Germinal center (tissue), 1 donor: ENCODE results near the gene DRD3.

Experiments
- DNase-seq: peaks from one replicate; pipeline ENCODE4 v3.0.0; 2012; ENCODE audit warnings: mixed read lengths, low spot score

DRD3 gene

DNA sequence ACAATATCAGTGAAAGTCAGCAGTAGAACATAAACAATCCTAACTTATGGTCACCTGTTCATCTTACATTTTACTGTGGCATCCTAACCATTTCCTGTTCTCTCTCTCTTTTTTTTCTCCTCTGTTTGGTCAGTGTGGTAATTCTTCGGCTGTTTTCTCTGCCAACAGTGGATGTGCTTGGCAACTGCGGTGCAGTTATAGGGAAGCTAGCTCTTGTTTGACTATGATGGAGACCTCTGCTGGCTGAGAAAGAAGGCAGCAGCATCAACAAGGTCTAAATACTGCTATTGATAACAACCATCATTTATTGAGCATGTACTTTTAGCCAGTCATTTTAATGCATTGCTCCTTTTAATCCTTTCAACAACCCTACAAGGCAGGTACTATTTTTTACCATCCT lies 723 bp upstream of the DRD3 start:
- DNase-seq = peak; percentile 11

DNA sequence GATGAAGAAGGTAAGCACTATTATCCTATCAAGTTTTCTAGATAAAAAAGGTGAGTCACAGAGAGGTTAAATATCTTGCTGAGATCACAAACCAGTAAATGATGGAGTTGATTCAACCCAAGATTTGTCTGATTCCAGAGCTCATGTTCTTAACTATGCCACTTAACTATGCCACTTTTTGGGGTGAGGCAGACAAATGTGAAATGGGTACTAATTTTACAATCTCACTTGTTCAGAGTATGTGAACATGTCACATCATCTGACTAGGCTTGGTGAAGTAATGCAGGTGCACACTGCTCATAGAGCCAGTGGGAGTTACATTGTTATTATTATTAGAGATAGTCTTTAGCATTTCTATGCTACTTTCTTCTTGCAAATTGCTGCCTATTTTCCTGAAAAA lies 2.0 kb downstream of the DRD3 start:
- no peak for DNase-seq

DNA sequence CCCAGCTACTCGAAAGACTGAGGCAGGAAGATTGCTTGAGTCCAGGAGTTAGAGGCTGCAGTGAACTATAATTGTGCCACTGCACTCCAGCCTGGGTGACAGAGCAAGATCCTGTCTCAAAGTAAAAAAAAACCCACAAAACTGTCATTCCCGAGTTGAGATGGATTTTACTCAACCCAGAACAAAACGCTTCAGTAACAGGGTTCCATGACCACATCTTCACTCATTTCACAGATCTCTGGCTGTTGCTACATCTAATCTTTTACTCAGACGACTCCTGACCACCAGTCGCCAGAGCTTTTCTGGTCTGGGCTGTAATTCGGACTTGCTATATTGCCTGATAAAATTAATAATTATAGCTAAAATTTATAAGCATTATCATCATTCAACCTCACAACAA lies 2.4 kb downstream of the DRD3 start:
- DNase-seq = no peak

DNA sequence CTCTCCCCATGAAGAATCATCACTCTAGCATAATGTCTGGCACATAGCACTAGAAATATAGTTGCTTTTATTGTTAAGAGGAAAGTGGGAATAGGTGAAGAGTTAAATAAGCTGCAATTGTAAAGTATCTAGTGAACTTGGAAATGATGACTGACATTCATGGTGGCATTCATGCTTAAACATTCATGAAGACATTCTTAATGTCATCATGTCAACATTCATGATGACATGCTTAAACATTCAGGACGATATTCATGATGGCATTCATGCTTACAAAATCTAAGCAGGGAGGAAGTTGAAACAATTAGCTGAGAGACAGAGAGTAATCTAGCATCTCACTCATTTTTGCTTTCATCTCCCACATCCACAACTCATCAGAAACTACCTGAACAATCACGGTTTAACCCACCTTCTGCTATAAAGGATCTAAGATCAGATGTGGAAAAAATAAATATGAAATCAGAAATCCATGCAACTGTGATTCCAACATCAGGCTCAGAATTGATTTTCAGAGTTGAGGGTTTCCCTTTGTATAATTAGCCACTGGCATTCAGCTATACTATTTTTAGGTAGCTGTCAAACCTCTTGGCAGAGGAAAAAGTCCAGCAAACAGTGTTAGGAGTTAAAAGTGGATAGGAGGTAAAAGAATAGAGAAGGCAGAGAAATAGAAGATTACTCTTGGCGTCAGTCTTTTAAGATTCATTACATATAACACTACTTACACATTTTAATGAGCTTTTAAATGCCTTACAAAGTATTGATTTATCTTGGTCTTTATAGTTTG lies 3.5 kb downstream of the DRD3 start:
- DNase-seq = no peak

DNA sequence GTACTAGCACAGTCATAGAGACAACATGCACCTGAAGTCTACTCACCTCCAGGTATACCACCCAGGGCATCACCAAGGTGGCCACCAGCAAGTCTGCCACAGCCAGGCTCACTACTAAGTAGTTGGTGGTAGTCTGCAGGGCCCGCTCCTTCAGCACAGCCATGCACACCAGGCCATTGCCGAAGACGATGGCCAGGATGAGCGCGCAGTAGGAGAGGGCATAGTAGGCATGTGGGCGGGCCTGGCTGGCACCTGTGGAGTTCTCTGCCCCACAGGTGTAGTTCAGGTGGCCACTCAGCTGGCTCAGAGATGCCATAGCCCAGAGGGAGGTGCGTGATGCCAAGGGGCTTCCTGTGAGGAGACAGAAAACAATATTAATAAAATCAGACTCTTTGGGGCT lies 7.2 kb downstream of the DRD3 start:
- no peak for DNase-seq

DNA sequence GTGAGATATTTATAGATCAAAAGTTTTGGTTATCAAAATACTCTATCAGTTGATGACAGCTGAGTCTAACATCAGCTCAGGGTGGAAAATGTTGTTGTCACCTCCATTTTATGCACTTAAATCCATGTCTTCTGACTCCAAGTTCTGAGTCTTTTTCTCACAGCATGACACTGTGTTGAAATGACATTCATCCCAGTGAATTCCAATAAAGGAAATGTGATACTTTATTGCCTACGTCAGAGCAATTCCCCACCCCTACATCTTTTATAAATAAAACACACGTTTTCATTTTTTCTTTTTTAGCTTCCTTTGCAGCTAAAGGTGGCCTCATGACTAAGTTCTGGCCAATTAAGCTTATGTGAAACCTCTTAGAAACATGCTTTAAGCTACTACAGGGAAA lies 10.7 kb downstream of the DRD3 start:
- no peak for DNase-seq

DNA sequence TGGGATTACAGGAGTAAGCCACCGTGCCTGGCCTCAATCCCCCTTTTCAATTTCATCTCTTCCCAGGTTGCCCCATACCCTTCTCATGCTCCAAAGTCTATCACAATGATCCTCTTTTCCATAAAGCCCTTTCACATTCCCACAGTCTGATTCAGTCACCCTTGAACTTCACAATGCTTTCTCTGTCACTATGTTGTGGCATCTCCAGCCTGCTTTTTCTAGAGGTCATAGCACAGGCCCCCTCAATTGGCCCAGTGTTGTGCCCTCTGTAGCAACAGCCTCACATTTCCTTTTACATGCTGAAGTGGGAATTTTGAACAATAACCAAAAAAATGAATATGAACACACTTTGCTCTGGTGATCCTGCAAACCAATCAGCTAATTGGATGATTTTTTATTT lies 21.5 kb downstream of the DRD3 start:
- DNase-seq = no peak

DNA sequence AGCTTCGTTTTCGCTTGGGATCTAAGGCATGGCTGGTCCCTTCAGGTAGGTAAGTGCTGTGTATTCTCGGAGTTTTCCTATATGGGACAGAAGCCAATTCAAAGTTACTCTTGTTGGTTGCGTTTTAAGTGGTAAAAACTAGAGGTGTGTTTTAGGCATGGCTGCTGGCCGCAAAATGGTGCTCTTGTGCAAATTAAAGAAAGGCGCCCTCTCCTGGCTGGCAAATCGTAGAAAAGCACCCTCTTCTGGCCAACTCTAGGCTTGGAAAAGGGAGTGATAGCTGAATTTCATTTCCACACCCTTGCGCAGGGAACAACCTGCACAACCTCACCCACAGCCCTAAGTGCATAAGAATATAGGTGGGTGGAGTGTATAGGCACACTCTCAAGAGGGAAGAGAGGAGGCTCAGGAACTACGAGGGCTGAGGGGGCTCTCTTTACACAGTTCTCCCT lies 23.5 kb downstream of the DRD3 start:
- peak; percentile 22 for DNase-seq

DNA sequence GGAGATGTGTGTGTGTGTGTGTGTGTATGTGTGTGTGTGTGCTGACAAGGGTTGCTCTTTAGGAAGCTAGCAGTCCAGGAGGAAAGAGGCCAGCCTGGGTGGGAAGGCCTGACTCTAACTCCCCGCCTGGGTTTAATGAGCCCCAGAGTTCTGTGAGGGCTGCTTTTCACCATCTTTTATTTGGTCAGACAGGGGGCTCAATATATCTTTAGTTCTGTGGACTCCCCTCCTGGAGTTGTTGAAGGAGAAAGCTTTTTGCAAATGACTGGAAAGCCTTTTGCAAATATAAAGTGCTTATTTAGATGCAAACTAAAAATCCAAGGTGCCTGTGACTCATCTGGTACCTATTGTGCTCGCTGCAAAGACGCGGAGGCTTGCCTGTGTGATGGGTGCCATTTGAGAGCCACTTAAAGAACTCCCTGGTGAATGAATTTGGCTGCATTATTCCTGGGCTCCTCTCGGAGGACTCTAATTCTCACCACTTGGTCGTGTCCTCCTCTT lies 24.5 kb downstream of the DRD3 start:
- no peak for DNase-seq

DNA sequence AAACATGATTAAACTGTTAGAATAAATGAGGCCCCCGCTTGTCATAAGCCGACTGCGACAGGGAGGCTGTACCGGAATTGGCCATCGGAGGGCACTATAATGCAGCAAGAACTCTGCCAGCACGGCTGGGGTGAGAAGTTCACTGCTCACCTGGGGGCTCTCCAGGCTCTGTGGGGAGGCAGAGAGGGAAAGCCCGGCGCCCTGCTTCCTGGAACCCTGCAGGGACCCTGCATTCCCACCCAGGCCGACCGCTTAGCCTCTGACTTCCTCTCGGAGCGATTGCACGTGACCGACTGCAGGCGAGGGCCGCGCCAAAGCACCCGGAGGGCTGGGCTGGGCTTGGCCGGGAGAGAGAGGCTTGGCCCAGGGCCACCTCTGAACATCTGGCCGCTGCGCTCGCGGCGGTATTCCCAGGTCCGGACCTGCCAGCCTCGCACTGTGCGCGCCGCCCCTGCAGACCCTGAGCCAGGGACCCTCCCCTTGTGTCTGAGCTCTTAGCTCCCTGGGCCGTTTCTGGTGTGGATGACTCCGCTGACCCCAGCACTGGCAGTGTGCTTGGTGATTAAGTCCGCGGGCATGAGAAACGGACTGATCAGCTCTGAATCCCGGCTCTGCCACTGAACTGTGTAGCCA lies 26.2 kb downstream of the DRD3 start:
- DNase-seq = peak; percentile 82

DNA sequence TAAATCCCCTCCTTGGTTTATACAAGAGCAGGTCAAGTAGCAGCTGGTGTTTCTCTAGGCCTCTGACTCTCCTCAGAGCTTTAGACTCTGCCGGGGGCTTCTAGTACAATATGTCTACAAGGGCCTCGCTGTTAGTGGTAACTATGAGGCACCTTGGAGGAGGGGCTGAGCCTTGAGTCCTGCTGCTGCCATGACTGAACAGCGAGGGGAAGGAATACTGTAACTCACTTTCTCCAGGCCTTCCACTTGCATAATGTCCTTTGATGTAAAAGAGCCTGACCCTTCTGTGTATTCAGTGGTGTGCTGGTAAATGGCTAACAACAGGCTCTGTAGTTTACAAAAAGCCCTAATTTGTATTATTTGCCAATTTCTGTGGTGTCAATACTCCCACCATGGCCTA lies 27.8 kb downstream of the DRD3 start:
- DNase-seq = no peak

DNA sequence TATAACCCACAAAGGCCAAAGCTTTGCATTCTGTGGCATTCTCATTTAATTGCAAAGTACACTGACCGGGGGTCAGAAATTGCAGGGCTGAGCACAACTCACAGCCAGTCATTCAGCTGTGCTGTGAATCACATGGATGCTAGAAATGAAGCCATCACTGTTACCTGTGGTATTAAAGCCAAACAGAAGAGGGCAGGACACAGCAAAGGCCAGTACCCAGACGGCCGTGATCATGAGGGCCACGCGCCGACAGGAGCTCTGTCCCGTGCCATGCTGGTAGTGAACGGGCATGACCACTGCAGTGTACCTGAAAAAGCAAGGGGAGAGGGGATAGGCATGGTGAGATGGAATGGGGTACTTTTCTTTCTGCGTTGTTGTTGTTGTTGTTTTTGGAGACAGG lies 31.6 kb downstream of the DRD3 start:
- no peak for DNase-seq

DNA sequence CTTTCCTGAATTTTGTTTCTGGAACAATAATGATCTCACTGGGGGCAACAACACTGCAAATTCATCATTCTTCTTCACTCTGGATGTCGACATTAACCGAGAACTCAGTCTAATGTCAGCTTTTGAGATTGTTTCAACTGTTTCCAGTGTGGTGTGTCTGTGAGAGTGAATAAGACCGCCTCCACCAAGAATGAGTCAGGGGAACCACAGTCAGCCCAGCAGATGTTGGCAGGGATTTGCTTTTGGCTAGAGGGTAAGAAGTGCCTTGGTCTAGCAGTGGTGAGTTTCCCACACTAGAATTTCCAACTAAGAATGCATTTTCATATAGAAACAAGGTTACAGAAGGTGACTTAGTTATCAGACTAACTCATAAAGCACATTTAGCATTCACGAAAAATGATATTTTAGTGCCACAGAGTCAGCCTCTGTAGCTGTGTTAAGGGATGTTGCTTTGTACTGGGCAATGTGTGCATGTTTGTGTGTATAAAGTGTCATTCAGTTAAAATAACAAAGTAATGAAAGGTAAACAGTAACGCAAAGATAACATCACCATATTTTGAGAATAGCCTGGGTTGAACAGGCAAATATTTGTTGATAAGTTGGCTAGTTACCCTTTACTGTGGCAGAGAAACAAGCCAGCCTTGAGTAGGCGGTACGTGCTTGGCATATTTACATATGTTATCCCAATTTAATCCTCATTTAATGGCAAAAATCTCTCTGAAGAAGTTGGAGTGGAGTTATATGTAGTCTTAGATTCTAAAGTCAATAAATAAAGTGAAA lies 33.8 kb downstream of the DRD3 start:
- DNase-seq = no peak

DNA sequence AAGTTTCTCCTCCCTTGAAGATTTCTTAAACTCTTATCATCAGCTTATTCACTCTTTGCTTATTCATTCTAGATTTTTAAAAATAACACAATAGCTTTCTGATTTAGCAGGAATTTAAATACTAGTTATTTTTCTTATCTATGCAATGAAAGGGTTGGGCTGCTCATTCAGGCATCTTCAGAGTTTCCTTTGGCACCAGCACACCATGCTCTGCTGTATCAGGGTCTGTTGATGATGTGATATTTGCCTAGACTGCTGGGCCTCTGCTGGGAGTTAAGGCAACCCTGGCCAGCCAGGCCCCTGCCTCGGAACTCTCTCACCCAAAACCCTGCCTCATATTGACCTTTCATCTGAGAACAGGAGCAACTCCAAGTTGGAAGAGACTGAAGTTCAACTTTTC lies 35.0 kb downstream of the DRD3 start:
- DNase-seq = no peak

DNA sequence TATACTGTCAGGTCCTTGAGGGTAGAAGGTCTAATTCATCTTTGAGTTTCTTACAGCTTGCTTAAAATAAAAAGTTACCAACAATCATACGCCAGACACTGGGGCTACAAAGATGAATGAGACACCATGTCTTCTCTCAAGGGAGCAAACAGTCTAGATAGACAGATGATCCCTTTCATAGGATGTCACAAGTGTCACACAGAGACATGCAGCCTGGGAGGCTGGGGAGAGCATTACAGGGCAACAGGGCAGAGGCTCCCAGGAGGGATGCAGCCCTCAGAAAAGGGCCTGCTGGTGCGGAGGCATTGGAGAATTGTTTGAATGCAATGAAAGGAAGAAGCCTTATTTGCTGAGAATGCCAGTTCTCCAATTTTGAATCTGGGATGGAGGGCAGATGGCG lies 39.0 kb downstream of the DRD3 start:
- DNase-seq = no peak

DNA sequence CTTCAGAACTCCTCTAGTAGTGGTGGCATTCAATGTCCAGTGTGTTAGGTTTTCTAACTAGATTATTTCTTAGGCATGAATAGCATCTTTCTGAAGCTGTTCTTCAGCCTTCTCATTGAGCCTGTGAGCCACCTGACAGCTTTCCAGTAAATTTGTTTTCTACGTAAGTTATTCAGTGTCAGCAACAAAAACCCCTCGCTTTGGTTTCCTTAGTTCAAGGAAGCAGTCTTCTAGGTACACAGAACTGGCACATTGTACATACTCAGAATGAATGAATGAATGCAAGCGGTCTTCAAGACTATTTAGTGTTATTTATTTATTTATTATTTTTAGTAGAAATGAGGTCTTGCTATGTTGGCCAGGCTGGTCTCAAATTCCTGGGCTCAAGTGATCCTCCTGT lies 44.9 kb downstream of the DRD3 start:
- no peak for DNase-seq

DNA sequence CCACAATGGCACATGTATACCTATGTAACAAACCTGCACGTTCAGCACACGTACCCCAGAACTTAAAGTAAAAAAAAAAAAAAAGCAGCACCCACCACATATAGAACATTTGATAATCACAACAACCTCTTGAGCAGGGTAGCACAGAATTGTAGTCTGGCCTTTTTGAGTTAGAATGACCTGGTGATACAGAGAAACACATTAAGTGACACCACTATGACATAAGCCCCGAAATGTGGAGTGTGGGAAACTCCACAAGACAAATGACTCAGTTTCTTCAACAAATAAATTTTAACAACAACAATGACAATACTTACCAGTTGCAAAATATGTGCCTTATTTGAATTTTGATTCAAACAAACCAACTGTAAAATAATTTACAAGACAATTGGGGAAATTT lies 46.4 kb downstream of the DRD3 start:
- DNase-seq = no peak

DNA sequence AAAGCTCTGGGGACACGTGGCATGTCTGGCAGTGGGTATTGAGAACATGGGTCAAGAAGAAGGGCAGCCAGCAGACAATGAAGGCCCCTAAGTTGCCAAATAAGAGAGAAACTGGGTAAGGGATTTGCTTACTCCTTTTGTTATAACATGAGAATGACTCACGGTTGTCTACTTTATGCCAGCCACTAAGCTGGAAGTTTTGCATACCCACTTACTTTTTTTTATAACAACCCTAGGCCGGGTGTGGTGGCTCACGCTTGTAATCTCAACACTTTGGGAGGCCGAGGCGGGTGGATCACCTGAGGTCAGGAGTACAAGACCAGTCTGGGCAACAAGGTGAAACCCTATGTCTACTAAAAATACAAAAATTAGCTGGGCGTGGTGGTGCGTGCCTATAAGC lies 50.0 kb downstream of the DRD3 start:
- DNase-seq = no peak

DNA sequence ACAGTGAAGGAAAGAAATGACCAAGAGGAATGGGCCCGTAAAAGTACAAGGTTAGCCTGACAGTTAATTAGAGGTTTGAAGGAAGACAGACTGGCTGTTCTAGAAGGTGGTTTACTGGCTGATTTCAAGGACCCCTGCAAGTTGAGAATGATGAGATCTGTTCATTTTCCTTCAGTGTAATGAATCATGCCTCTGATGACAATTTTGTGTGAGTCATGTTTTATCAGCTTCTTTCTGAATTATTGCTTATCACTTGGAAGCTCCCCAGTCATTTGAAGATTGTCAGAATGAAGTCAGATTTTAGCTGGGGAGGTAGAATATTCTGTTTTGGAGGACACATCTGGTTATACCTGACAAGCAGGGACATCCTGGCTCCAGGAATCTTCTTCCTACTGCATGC lies 50.6 kb downstream of the DRD3 start:
- DNase-seq = no peak

DNA sequence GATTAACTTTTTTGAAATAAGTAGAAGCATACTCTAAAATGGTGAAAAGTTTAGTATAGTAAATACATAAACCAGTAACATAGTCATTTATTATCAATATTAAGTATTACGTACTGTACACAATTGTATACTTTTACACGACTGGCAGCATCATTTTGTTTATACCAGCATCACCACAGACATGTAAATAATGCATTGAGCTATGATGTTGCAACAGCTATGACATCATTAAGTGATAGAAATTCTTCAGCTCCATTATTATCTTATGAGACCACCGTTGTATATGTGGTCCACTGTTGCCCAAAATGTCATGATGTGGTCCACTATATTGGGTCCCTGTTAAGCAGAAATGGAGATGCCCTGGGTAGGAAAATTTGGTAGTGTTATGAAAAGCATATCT lies 51.3 kb downstream of the DRD3 start:
- no peak for DNase-seq

DNA sequence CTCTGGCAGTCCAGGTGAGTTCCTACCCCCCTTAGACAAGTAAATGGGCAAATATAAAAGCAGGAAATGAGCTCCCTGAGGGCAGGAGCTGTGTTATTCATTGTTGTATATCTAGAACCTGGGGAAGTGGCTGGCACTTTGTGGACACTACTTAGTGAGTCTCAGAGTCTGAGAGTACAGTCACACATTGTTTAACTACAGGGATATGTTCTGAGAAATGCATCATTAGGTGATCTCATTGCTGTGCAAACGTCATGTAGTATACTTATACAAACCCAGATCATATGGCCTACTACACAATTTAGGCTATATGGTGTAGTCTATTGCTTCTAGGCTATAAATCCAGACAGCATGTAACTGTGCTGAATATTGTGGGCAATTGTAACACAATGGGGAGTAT lies 52.4 kb downstream of the DRD3 start:
- no peak for DNase-seq

DNA sequence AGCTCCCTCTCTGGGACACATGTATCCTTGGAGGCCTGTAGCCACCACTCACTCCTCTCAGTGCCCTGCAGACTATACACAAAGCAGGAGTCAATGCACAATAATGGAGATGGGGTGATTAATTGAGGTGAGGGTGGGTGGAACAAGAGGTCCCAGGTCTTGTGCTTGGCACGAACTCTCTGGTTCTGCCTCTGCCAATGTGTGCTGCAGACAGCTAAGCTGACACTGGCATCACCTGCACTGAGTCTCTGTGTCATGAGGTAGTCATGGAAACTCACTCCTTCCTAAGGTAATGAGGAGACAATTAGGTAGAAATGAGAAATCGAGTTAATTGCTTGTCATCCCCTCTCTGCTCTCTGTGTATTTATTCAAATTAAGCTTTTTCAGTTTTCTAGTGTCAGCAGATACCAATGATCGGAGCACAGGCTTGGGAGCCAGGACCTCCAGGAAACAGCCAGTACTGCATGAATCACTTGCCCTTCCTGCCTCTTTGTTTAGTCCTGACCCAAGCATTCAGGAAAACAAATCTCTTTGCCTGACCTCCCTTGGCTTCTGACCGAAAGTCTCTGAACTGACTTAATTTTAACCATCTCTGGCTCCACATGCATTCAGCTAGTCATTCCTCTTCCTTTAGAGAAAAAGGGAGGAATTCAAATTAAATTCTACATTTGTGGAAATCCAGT lies 56.7 kb downstream of the DRD3 start:
- DNase-seq = no peak
